Measurements from ENCODE around the gene SLC35E3.
"Not testable (repeated sequence)": the region's sequence is repeated elsewhere in the genome, so short reads cannot be mapped to it uniquely, and the experiment has no call there.

GRCh38 chr12:68811573-68811972 is 65.6 kb downstream of the SLC35E3 start:
- TF ChIP-seq CTCF (conservative IDR thresholded peaks at IDR 0.05; ENCODE audit: low read length); EZH2phosphoT487 (IDR thresholded peaks at IDR 0.05; ENCODE audit: borderline replicate concordance, low read depth, low read length): not testable (repeated sequence)
